GM18505 (cell line): ENCODE data around the gene SELENOF.

Source experiments
- ATAC-seq: cut with Tn5 transposase; IDR thresholded peaks from one replicate; pipeline ENCODE4 v1.9.1; 2021; ENCODE audit not compliant: unreplicated experiment
- POLR2A ChIP-seq: IDR thresholded peaks from 4 replicates; pipeline ENCODE4 v1.6.1; 2011; ENCODE audit warnings: borderline replicate concordance; ENCODE audit not compliant: insufficient read depth, insufficient read length; ENCODE audit errors: extremely low read depth

The SELENOF gene

GRCh38 chr1:86856196-86856595 lies 57.7 kb downstream of the SELENOF start:
- ATAC-seq = no peak
- TF ChIP-seq POLR2A = no peak

GRCh38 chr1:86854352-86854751 lies 59.6 kb downstream of the SELENOF start:
- TF ChIP-seq POLR2A = no peak
- no peak for ATAC-seq

- TF ChIP-seq POLR2A = no peak
- ATAC-seq = no peak
Measured at GRCh38 chr1:86852782-86853408, 61.0 kb downstream of the SELENOF start.

- ATAC-seq = no peak
- no peak for TF ChIP-seq POLR2A
Measured at GRCh38 chr1:86852289-86852688, 61.6 kb downstream of the SELENOF start.

GRCh38 chr1:86849756-86850155 lies 64.2 kb downstream of the SELENOF start:
- no peak for ATAC-seq
- TF ChIP-seq POLR2A = no peak

- TF ChIP-seq POLR2A = no peak
- no peak for ATAC-seq
Measured at GRCh38 chr1:86848654-86849053, 65.3 kb downstream of the SELENOF start.

GRCh38 chr1:86846164-86846647 lies 67.7 kb downstream of the SELENOF start:
- ATAC-seq = no peak
- TF ChIP-seq POLR2A = no peak

GRCh38 chr1:86845514-86845913 lies 68.4 kb downstream of the SELENOF start:
- ATAC-seq = no peak
- no peak for TF ChIP-seq POLR2A

GRCh38 chr1:86841116-86841515 lies 72.8 kb downstream of the SELENOF start:
- no peak for TF ChIP-seq POLR2A
- no peak for ATAC-seq

- ATAC-seq = peak; percentile 79
- TF ChIP-seq POLR2A = no peak
Measured at GRCh38 chr1:86833461-86834215, 80.3 kb downstream of the SELENOF start.

- no peak for TF ChIP-seq POLR2A
- ATAC-seq = no peak
Measured at GRCh38 chr1:86832433-86832832, 81.5 kb downstream of the SELENOF start.

GRCh38 chr1:86829321-86829720 lies 84.6 kb downstream of the SELENOF start:
- no peak for TF ChIP-seq POLR2A
- no peak for ATAC-seq

- TF ChIP-seq POLR2A = no peak
- ATAC-seq = no peak
Measured at GRCh38 chr1:86828024-86828423, 85.9 kb downstream of the SELENOF start.

- ATAC-seq = no peak
- no peak for TF ChIP-seq POLR2A
Measured at GRCh38 chr1:86826856-86827255, 87.1 kb downstream of the SELENOF start.

GRCh38 chr1:86825319-86825718 lies 88.6 kb downstream of the SELENOF start:
- no peak for TF ChIP-seq POLR2A
- no peak for ATAC-seq

- no peak for TF ChIP-seq POLR2A
- no peak for ATAC-seq
Measured at GRCh38 chr1:86823821-86824500, 90.0 kb downstream of the SELENOF start.
